GM12801 (cell line): Measurements from ENCODE around the gene GRIK4.

Source experiments
- CTCF ChIP-seq: IDR thresholded peaks from one replicate; pipeline ENCODE4 v1.5.1; 2011; ENCODE audit warnings: control low read depth; ENCODE audit not compliant: insufficient read length; ENCODE audit errors: extremely low read depth

The GRIK4 gene

GRCh38 chr11:120969993-120970392 is 458.4 kb downstream of the GRIK4 start:
- TF ChIP-seq CTCF, result no peak

GRCh38 chr11:120971825-120972224 is 460.3 kb downstream of the GRIK4 start:
- no peak for TF ChIP-seq CTCF

GRCh38 chr11:120972621-120973020 is 461.1 kb downstream of the GRIK4 start:
- no peak for TF ChIP-seq CTCF

- TF ChIP-seq CTCF, result no peak
These were observed 462.0 kb downstream of the GRIK4 start for GRCh38 chr11:120973501-120973900.

- no peak for TF ChIP-seq CTCF
These were observed 462.9 kb downstream of the GRIK4 start for GRCh38 chr11:120974466-120974865.

GRCh38 chr11:120974965-120975364 is 463.4 kb downstream of the GRIK4 start:
- TF ChIP-seq CTCF, result no peak

- no peak for TF ChIP-seq CTCF
These were observed 466.0 kb downstream of the GRIK4 start for GRCh38 chr11:120977266-120978137.
